HG03064 (cell line): ENCODE data around the gene RPL18A.
"Not testable (repeated sequence)": the region's sequence is repeated elsewhere in the genome, so short reads cannot be mapped to it uniquely, and the experiment has no call there.

ENCODE experiments used
- ATAC-seq: cut with Tn5 transposase; IDR thresholded peaks from one replicate; pipeline ENCODE4 v1.9.1; 2021; ENCODE audit warnings: low read depth; ENCODE audit not compliant: unreplicated experiment

Gene RPL18A

DNA sequence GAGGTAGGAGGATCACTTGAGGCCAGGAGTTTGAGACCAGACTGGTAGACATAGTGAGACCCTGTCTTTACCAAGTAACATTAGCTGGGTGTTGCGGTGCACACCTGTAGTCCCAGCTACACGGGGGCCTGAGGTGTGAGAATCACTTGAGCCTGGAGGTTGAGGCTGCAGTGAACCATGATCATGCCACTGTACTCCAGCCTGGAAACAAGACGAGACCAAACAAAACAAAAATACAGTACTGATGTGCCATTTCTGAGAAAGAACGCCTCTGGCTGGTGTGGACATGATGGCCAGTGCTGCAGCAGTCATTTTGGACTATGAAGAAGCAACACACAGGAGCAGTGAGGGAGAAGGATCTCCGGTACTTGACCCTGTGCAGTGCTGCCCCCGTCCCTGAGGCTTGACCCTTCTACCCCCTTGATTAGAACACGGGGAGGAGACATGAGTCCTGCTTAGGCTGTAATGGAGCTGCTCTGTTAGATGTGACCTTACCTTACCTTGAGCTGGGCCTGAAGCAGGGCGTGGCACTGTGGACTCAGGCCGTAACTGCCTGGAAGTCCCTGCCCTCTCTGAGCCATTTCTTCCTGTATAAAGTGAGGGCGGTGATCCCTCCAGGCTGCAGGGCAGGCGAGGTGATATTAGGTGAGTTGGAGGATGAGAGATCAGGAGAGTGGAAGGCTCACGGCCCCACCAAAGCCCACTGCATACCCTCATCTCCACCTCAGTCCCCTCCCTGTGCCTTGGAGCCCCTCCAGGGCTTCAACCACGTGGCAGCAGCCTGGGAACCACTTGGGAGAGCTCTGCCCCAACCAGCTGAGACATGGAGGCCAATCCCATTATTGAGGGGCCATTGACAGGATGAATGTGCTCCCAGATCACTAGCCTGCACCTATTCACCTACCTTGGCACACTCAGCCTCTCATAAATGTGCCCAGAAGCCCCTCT is 5.9 kb downstream of the RPL18A start:
- ATAC-seq, result no peak

DNA sequence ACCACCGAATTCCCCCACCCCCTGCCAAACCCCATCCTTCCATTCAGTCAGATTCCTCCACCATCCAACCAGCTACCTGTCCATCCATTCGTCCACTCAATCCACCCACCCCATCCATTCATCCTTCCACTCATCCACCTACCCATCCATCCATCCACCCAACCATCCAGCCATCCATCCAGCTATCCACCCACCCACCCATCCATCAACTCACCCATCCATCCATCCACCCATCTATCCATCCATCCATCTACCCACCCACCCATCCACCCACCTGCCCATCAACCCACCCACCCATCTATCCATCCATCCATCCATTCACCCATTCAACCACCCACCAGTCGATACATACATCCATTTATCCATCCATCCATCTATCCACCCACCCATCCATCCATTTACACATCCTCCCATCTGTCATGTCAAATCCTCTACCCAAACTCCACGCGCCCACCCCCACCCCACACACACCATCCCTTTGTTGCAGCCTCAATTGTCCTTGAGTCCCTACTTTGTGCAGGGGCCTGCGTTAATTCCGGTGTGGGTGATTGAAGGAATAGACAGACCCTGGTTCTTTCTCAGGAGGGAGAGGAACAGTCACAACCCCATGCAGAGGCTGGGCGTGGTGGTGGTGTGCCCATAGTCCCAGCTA is 6.7 kb downstream of the RPL18A start:
- no peak for ATAC-seq

DNA sequence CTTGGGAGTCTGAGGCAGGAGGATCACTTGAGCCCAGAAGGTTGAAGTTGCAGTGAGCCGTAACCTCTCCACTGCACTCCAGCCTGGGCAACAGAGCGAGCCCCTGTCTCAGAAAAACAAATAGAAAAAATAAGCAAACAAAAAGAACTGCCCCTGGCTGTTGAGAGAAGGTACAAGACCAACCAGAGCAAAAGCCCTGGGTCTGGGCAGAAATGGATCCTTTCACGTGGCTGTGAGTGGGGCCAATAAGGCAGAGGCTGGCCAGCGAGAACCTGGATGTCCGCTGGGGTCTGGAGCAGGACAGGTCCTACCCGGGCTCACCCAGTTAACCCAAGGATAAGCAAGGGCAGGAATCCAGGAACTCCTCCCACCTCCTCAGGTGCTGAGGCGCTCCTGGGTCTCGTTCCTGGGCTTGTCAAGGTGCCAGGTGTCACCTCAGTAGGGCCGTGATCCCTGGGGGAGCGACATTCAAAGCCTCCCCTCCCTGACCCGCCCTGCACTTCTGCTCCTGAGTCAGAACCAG is 7.3 kb downstream of the RPL18A start:
- no peak for ATAC-seq

DNA sequence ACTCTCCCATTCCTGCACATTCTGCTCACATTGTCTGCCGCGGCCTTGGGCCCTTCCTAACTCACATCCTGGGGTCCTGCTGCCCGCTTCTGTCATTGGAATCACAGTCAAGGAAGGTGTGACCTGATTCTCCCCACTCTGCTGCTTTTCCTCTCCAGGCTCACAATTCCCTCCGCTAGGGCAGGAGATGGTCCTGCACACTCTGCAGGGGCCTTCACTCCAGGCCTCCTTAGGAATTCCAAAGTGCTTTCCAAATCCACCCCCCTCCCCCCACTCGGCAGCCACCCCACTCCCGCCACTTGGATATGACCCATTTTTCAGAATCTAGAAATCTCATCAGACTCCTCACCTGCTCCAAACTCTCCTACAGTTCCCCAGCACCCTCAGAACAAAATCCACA is 9.0 kb downstream of the RPL18A start:
- ATAC-seq, result no peak

DNA sequence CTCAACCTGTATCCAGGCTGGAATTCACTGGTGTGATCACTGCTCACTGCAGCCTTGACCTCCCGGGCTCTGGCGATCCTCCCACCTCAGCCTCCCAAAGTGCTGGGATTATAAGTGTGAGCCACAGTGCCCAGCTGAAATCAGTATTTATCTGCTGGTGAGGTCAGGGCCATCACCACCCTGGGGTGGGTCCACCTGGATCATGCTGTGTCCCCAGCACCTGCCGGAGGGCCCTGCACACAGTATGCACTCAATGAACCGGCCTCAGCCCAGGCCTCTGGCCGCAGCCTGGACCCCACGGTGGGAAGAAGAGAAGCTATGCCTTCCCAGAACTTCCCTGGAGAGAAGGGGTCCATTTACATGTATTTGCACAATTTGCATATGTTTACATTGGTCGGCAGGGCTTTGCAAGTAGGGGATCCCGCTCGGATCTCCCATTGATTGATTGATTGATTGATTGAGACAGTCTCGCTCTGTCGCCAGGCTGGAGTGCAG is 9.5 kb downstream of the RPL18A start:
- no peak for ATAC-seq

DNA sequence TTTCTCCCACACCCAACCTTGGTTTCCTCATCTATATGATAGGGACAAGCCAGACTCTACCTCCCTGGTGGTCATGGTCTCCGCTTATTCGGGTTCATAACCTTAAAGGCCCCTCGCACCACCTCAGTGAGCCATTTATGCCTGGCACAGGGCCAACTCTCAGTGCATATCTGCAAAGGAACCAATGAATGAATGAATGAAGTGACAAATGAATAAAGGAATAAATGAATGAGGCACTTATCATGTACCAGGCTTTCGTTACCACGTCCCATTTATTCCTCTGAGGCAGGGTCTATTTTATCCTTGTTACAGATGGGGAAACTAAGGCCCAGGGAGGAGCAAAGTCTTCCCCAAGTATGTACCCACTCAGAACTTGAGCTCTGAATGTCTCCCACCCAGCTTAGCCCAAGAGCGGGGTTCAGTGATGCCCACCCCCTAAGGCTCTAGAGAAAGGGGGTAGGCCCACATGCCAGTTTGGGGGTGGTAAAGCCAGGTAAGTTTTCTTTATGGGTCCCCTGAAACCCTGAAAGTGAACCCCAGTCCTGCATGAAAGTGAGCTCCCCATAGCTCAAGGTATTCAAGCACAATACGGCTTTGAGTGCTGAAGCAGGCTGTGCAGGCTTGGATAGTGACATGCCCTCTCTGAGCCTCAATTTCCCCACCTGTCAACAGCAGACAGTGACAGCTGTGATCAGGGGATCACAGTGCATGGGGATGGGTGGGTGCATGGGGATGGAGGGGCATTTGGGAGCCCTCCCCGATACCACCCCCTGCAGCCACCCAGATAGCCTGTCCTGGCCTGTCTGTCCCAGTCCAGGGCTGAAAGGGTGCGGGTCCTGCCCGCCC is 11.5 kb downstream of the RPL18A start:
- ATAC-seq, result no peak

DNA sequence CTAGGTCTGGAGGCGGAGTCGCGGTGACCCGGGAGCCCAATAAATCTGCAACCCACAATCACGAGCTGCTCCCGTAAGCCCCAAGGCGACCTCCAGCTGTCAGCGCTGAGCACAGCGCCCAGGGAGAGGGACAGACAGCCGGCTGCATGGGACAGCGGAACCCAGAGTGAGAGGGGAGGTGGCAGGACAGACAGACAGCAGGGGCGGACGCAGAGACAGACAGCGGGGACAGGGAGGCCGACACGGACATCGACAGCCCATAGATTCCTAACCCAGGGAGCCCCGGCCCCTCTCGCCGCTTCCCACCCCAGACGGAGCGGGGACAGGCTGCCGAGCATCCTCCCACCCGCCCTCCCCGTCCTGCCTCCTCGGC is 12.2 kb downstream of the RPL18A start, which contains the start of gene SLC5A5:
Gene SLC5A5, plus strand, starts transcription at position 68 of the 373 bp plus-strand sequence. CDS start 375 bp downstream, outside the sequence.
- no peak for ATAC-seq

DNA sequence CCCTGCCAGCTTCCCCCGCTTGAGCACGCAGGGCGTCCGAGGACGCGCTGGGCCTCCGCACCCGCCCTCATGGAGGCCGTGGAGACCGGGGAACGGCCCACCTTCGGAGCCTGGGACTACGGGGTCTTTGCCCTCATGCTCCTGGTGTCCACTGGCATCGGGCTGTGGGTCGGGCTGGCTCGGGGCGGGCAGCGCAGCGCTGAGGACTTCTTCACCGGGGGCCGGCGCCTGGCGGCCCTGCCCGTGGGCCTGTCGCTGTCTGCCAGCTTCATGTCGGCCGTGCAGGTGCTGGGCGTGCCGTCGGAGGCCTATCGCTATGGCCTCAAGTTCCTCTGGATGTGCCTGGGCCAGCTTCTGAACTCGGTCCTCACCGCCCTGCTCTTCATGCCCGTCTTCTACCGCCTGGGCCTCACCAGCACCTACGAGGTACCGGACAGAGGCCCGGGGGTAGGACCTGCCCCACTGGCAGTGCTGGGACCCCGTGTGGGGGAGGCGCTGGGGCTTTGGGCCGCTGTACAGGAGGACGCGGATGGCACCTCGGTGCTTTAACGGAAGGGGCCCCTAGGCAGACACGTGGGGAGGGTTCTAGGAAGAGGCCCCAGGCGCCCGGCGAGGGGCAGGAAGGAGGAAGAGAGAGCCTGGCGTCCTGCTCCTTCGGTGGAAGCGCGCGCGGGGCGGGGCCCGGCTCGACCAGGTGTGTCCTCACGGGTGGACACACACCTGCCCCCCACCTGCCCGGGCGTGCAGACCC is 12.7 kb downstream of the RPL18A start:
- no peak for ATAC-seq

DNA sequence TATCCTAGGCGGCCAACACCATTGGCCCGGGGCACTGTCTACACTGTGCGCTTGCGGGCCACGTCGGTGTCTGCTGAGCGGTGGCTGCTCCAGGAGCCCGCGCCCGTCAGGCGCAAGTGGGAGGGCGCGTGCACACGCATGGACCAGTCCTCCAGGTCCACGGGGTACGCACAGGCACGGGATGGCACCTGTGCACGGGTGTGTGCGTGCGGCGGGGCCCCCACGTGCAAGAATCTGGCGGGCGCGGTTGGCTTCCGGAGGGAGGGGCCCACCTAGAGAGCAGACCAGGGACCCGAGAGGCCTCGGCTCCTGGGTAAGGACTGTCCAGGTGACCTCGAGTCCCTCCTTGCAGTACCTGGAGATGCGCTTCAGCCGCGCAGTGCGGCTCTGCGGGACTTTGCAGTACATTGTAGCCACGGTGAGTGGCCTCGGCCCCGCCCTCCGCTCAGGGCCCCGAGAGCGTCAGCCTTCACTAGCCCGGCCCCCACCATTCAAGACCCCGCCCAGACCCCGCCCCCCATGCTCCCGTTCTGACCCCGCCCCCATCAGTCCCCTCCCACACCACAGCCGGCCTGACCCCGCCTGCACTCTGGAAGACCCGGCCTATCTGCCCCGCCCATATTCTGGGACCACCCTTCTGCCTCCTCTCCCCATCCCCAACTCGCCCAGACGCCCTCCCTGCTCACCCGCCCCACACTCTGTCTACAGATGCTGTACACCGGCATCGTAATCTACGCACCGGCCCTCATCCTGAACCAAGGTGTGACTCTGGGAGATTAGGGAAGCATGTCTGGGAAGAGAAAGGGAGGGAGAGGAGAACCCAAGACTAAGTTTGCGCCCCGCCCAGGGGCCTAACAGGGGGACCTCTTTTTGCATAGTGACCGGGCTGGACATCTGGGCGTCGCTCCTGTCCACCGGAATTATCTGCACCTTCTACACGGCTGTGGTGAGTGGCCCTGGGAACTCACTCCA is 14.4 kb downstream of the RPL18A start:
- ATAC-seq, result no peak

DNA sequence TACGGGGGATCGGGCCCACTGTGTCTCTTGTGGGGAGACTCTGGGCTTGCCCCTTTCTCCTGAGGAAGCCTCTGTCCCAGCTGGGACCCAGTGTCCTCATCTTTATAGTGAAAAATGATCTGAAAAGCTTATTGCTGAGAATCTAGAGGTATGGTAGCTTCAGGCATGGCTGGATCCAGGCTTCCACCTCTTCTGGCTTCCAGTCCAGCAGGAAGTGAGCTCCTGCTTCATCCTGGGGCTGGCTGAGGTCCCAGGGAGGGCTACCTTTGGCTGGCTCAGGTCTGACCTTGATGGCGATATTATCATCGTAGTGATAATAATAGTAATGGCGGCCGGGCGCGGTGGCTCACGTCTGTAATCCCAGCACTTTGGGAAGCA is 15.0 kb downstream of the RPL18A start:
- no peak for ATAC-seq

DNA sequence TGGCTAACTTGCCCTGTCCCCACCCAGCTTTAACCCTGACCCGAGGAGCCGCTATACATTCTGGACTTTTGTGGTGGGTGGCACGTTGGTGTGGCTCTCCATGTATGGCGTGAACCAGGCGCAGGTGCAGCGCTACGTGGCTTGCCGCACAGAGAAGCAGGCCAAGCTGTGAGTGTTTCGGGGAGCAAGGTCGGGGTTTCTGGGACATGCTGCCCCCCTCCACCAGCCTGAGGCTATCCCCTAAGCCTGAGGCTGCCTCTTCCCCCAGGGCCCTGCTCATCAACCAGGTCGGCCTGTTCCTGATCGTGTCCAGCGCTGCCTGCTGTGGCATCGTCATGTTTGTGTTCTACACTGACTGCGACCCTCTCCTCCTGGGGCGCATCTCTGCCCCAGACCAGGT is 18.0 kb downstream of the RPL18A start:
- no peak for ATAC-seq

DNA sequence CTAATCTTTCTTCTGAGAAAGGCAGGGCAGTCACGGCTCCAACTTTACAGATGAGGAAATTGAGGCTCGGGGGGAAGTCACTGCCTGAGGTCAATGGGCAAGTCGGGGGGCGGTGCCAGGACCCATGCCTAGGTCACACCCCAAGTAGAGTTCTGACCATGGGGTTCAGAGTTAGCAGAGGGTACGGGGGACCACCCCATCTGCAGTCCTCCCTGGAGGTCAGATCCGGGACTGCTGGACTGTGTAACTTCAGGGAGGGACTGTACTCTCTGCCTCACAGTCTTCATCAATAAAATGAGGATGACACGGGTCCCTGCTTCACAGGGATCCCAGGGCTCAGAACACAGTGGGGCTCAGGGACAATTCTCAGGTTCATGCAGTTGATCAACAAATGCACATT is 19.8 kb downstream of the RPL18A start:
- ATAC-seq, result no peak

DNA sequence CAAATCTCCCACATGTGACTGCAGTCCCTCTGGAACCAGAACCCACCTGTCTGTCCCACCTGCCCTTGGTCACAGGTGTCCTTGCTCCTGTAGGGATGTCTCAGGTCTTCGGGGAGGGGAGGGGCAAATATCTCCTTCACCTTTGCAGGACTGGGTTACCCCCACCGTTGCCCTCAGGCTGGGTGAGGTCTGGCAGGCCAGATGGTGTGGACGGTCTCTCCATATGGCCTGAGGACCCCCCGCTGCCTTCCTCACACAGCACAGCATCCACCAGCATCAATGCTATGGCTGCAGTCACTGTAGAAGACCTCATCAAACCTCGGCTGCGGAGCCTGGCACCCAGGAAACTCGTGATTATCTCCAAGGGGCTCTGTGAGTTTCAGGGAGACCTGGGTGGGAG is 22.0 kb downstream of the RPL18A start:
- ATAC-seq, result no peak

DNA sequence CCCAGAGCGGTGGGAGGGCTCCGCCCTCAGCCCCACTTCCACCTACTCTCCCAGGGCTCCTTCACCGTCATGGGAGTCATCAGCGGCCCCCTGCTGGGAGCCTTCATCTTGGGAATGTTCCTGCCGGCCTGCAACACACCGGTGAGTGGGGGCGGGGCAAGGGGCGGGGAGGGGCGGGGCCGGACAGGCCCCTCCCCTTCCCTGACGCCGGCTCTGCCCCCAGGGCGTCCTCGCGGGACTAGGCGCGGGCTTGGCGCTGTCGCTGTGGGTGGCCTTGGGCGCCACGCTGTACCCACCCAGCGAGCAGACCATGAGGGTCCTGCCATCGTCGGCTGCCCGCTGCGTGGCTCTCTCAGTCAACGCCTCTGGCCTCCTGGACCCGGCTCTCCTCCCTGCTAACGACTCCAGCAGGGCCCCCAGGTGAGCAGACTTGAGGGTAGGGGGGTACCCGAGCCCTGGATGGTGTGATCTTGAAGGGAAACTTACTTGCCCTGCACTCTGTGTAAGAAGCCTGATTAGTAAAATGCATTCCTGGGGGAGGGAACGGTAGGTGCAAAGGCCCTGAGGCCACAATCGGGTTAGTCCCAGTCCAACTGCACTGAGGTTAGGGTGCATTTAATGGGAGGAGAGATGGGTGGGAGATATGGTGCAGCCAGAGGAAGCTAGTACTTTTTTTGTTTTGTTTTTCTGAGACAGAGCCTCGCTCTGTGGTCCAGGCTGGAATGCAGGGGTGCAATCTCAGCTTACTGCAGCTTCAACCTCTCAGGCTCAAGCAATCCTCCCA is 24.1 kb downstream of the RPL18A start:
- ATAC-seq, result no peak

DNA sequence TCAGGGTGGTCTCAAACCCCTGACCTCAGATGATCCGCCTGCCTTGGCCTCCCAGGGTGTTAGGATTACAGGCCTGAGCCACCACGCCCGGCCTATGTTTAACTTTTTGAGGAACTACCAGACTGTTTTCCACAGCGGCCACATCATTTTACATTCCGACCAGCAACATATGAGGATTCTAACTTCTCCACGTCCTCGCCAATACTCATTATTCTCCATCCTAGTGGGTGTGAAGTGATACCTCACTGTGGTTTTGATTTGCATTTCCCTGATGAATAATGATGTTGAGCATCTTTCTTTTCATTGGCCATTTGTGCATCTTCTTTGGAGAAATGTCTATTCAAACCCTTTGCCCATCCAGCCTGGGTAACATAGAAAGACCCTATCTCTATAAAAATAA is 26.8 kb downstream of the RPL18A start:
- no peak for ATAC-seq

DNA sequence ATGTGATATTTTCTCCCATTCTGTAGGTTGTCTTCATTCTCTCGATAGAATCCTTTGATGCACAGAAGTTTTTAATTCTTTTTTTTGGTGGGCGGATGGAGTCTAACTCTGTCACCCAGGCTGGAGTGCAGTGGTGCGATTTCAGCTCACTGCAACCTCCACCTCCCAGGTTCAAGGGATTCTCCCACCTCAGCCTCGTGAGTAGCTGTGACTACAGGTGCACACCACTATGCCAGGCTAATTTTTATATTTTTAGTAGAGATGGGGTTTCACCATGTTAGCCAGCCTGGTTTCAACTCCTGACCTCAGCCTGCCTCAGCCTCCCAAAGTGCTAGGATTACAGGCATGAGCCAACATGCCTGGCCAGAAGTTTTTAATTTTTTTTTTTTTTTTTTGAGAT is 27.5 kb downstream of the RPL18A start:
- not testable (repeated sequence) for ATAC-seq

DNA sequence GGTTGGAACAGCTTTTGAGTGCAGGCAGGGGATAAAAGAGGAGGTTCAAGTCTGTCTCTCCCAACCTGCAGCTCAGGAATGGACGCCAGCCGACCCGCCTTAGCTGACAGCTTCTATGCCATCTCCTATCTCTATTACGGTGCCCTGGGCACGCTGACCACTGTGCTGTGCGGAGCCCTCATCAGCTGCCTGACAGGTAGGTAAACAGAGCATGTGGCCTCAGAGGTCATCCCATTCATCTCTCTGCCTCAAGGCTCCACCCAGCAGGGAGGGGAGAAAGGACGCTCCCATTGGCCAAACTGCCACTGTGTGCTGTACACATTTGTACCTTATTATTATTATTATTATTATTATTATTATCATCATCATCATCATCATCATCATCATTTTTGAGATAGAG is 28.6 kb downstream of the RPL18A start:
- ATAC-seq, result no peak

DNA sequence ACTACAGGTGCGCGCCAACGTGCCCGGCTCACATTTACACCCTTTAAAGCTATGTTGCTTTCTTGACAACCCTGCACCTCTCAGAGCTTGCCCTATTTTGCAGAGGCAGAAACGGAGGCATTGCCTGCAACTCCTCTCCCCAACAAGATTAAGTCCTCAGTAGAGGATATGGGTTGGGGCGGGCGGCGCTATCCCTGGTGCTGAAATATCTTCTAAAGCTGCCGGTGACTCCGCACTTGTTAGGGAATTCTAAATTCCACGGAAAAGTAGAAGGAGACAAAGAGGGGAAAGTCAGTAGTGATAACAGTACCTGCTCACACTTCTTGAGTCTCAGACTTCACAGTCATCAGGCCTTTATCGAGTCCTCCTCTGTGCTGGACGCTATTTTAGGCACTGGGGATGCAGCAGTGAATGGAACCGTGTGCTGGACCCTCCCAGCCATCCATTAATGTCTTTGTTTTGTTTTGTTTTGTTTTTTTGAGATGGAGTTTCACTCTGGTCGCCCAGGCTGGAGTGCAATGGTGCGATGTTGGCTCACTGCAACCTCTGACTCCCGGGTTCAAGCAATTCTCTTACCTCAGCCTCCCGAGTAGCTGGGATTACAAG is 30.0 kb downstream of the RPL18A start:
- ATAC-seq, result no peak
